Measurements from ENCODE around the gene PTEN.
"Not testable (repeated sequence)": the region's sequence is repeated elsewhere in the genome, so short reads cannot be mapped to it uniquely, and the experiment has no call there.

The PTEN gene

GRCh38 chr10:87863053-87863943, at the start of gene PTEN, which contains the start of gene KLLN:
Gene PTEN (plus strand): TSS chr10:87863625. CDS start chr10:87864470, 845 bp downstream.
Gene KLLN (minus strand): TSS chr10:87863533. CDS start chr10:87862487, 1,046 bp downstream.
- DNase-seq: no peak

DNA sequence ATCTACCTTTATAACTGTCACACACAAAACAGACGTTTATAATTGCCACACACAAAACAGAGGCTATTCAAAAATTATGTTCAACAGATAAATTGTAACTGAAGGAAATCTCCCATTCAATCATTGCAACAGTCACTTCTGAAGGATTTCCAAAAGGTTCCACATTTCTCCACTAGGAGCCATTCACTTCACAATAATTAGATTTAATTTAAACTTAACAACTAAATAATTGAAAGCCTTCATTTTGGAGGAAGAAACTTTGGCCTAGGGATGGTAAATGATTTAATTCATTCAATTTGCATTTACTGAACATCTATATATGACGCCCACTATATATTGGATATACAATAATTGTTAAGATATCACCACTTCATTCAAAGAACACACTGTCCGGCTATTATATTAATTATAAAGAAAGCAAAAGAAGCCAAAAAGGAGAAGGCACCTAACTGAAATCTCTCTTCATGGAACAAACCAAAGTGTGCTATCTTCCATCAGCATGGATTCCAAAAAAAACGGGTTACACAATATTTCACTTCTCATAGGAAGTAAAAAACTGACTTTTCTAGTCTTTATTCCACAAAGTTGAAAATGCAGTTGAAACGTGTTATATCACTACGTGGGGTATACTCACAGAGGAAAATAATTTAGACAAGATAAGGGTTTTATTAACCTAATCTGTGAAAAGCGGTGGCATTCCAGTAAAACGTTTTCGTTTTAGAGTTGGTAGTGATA, 47.1 kb upstream of the PTEN start:
- no peak for DNase-seq

GRCh38 chr10:87816898-87817608, 46.4 kb upstream of the PTEN start:
- no peak for DNase-seq

DNA sequence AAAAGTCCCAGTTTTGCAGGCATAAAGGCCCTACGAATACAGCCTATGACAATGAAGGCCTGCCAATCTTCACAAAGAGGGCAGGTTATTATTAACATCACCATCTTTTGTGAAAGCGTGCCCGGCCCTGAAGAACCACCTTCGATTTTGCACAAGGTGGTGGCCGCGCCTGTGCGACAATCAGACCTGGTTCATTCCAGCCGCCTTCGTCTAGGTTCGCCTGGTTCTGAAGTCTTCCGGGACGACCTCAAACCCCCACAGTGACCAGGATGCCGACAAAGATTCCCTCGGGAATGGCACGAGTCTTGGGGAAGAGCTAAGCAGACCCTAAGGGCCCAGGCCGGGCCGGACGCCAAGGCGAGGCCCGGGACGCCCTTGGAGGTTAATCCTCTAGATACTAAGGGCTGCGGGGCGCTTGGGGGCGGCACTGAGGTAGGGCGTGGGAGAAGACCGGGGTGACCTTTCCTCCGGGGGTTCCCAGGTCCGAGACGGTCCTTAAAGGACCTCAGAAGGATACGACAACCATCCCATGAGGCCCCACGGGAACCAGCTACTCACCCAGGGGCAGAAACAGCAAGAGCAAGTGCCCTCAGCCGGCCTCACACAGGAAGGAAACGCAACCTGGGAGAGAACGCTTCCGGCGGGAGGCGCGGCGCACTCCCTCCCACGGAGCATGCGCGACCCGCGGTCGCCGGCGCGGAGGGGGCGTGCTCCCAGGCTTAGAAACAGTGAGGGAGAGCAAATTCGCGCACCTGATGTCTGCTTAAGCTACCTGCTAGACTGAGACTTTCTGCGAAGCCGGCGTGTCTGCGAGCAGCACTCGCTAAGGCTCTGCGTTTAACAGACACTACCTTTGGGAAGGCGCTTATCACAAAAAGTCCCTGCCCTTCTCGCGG, 45.6 kb upstream of the PTEN start, which contains the start of gene ATAD1:
ATAD1 (minus strand) TSS at position 618 of the 896 bp plus-strand sequence. CDS start 3,627 bp downstream, outside the sequence.
- DNase-seq: peak; percentile 28

- no peak for DNase-seq
These were observed 44.7 kb upstream of the PTEN start for GRCh38 chr10:87818505-87819288.

DNA sequence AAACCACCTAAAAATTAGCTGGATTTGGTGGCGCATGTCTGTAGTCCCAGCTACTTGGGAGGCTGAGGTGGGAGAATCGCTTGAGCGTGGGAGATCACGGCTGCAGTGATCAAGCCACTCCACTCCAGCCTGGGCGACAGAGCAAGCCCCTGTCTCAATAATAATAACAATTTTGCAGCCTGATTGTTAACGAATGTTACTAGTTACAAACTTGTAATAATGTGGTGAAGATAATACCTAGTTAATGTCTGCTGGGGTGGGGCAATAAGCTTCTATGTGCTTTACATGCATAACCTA, 44.2 kb upstream of the PTEN start:
- no peak for DNase-seq

- no peak for DNase-seq
These were observed 36.8 kb upstream of the PTEN start for GRCh38 chr10:87826653-87827052.

GRCh38 chr10:87827681-87828080, 35.7 kb upstream of the PTEN start:
- no peak for DNase-seq

GRCh38 chr10:87829051-87829450, 34.4 kb upstream of the PTEN start:
- DNase-seq: not testable (repeated sequence)

GRCh38 chr10:87829986-87830729, 33.3 kb upstream of the PTEN start:
- no peak for DNase-seq

- no peak for DNase-seq
These were observed 27.3 kb upstream of the PTEN start for GRCh38 chr10:87836098-87836497.

DNA sequence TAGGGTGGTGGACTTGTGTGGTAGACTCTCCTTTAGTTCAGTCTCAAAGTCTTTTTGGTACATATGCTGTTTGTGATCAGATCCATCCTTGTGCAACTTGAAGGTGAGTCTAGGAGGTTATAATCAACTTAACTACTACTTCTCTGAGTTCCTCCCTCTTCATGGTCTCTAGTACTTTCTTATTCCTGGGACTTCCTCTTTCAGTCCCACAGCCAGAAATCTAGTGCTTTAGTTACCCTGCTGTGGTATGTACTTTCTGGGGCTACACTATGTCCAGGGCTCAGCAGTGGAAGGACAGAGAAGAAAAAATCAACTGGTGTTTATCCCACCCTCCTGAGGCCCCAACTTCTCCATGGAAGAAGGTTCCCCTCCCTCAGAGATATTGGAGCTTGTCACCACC, 26.0 kb upstream of the PTEN start:
- DNase-seq: no peak

- no peak for DNase-seq
These were observed 24.8 kb upstream of the PTEN start for GRCh38 chr10:87838650-87839049.

DNA sequence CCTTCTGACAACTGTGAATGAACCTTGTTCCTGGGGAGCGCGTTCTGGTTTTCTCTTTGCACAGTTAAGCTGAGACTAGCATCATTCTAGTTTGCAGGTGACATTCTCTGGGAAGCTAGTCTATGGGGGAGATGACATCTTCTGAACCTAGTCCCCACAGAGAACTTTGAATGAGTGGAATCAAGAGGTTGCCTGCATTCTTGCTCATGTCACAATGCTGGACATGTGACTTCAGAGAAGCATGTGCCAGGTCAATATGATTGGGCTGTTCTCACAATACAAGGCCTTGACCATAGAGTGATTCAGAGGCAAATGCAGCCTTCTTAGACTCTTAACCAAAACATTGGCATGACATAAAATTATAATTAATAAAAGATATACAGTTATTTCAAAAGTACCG, 22.2 kb upstream of the PTEN start:
- DNase-seq: no peak

- no peak for DNase-seq
These were observed 21.2 kb upstream of the PTEN start for GRCh38 chr10:87842220-87842641.

- no peak for DNase-seq
These were observed 20.5 kb upstream of the PTEN start for GRCh38 chr10:87842776-87843497.

- DNase-seq: no peak
These were observed 19.7 kb upstream of the PTEN start for GRCh38 chr10:87843714-87844113.

DNA sequence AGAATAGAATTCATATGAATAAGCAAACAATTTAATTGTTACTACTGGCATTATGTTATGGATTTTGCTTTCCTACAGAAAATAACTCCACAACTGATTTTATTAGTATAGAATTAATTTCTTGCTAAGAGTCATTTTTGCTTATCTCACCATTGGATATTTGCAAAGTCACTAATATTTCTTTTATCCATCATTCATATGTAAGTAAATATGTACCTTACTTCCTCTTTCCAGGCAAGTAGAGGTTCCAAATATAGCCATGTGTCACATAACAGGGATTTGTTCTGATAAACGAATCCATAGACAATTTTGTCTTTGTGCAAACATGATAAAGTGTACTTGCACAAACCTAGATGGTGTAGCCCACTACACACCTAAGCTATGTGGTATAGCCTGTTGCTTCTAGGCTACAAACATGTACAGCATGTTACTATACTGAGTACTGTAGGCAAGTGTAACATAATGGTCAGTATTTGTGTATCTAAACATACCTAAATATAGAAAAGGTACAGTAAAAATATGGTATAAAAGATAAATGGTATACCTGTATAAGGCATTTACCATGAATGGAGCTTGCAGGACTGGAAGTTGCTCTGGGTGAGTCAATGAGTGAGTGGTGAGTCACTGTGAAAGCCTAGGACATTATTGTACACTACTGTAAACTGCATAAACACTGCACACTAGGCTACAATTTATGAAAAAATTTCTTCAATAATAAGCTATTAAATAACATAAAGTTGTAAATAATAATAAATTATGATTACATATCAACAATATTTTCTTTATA, 18.4 kb upstream of the PTEN start:
- no peak for DNase-seq

- DNase-seq: no peak
These were observed 17.8 kb upstream of the PTEN start for GRCh38 chr10:87845624-87845998.

Measured in NCI-H1417 treated with DMSO at 0.1 percent for 48 hours (cell line).